Neuron (in vitro differentiated cells): ENCODE data around the gene CRADD.

Experiments used
- H2AFZ ChIP-seq: one replicate; pipeline ENCODE4 v1.6.1; 2013; ENCODE audit warnings: low read depth, mild to moderate bottlenecking, inconsistent platforms, low read length, moderate library complexity
- H3K27me3 ChIP-seq: one replicate; pipeline ENCODE4 v1.6.1; 2013; ENCODE audit warnings: low read length; ENCODE audit not compliant: insufficient read depth
- H3K36me3 ChIP-seq: one replicate; pipeline ENCODE4 v1.6.1; 2013; ENCODE audit warnings: low read length; ENCODE audit not compliant: insufficient read depth
- H3K4me1 ChIP-seq: one replicate; pipeline ENCODE4 v1.6.1; 2013; ENCODE audit warnings: low read length; ENCODE audit not compliant: insufficient read depth
- H3K4me3 ChIP-seq: 2 replicates; pipeline ENCODE4 v1.5.1; 2013; ENCODE audit warnings: mild to moderate bottlenecking, low read length, moderate library complexity
- H3K9me3 ChIP-seq: one replicate; pipeline ENCODE4 v1.6.1; 2013; ENCODE audit warnings: low read length

CRADD gene

DNA sequence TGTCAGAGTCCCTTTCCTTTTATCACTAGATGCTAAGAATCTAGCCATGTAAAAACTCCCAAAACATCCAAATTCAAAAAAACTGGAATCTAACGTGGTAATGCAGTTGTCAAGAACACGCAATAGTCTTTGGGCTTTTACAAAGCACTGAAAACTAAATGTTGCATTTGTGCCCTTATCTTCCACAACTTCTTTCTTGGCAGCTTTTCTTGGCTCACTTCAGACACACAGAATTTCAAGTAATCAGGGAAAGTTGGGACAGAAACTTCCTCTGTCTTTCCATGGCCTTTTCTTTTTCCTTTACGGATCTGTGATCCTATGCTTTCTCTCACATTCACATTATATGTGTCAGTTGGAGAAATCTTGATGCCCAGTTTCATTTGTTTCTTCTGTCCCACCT, 136.0 kb downstream of the CRADD start:
- H2AFZ ChIP-seq, result no peak overlapping the region
- no peaks in the 10 kb centered on the region for H3K9me3 ChIP-seq
- H3K4me1 ChIP-seq, result peaks cover 3% of the 10 kb centered on the region
- H3K27me3 ChIP-seq, result no peaks in the 10 kb centered on the region
- H3K36me3 ChIP-seq, result no peaks in the 10 kb centered on the region
- no peak overlapping the region for H3K4me3 ChIP-seq

DNA sequence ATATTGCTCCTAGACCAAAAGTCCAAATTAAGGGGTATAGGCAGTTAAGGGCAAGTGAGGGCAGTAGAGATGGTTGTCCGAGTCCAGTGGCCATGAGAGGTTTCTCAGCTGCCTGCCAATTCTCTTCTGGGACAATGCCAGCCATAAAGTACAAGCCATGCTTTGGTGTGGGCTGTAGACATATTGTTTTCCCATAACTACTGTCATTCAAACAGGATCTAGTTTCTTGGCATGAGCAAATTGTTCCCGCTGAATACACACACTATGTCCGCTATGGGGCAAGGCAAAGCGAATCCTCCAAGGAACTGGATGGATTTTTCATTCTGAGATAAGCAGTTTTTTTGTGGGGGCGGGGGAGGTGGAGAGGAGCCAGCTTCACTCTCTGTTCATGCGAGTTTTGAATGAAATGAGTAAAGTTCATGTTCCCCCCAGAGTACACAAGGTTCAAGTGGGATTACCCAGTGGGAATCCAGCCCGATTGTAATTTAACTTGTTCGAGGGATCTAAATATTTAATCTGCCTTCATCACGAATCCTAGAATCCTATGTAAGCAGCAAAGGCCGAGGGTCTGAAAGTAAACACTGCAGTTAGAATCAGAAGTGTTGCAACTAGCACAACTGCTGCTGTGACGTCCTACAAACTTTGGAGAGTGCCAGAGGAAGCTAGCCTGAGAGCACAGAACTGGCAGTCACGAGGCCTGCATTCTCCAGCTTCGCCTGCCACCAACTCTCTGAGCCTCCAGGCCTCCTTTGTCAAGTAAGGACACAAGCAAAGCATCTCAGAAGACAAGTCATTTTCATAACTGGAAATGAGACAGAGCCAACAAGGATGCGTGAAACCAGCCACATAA, 137.0 kb downstream of the CRADD start:
- H3K36me3 ChIP-seq, result no peaks in the 10 kb centered on the region
- H3K27me3 ChIP-seq, result no peaks in the 10 kb centered on the region
- peaks cover 3% of the 10 kb centered on the region for H3K4me1 ChIP-seq
- H3K4me3 ChIP-seq, result no peak overlapping the region
- no peak overlapping the region for H2AFZ ChIP-seq
- no peaks in the 10 kb centered on the region for H3K9me3 ChIP-seq

DNA sequence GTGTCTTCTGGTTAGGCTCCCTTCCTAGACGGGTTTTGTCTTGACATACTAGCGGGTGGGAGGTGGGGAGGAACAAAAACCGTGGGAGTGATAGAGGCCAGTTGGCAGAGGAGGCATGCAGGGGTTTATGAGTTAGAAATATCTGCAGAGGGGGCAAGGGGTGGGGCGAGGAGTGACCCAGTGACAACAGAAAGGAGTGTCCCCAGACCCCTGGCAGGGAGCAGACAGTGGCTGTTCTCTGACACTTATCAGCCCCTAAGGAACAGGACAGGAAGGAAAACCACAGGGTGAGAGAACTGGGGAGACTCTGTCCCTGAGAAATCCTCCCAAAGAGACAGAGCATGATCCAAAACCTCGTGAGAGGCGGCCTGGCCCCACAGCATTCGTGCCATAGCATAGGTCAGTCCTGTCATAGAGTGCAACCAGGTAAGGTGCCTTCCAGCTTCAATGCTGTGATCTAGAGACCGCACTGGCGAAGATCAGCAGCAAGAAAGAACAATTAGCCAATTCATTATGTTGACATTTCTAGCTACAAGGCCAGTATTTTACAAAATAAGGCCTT, 141.4 kb downstream of the CRADD start:
- Histone ChIP-seq H3K36me3 (no peaks in the 10 kb centered on the region), H3K4me1 (peaks cover 2% of the 10 kb centered on the region)

DNA sequence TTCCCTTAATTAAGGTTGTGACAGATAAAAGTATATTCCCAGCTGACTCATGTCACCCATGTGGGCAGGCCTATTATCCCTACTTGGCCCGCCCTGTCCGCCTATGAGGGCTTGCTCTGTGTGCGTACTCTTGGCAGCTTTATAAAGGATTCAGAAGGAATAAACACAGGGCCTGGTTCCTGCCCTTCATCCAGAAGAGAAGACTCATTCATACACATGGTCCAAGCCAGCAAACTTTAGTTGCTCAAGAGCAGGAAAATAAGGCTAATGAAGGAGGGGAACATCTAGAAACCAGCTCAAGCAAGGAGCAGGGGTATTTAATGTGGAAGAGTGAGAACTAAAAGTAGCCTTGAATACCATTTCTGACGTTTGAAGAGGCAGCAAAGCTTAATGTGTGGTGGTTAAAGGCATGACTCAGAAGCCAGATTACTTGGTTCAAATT, 141.9 kb downstream of the CRADD start:
- Histone ChIP-seq H2AFZ (no peak overlapping the region), H3K27me3 (no peaks in the 10 kb centered on the region), H3K4me3 (no peak overlapping the region), H3K4me1 (peaks cover 7% of the 10 kb centered on the region), H3K9me3 (no peaks in the 10 kb centered on the region), H3K36me3 (no peaks in the 10 kb centered on the region)

More for the DNA sequence above, 141.4 kb downstream of the CRADD start:
- Histone ChIP-seq H3K27me3 (no peaks in the 10 kb centered on the region), H3K9me3 (no peaks in the 10 kb centered on the region), H3K4me3 (no peak overlapping the region), H2AFZ (no peak overlapping the region)

DNA sequence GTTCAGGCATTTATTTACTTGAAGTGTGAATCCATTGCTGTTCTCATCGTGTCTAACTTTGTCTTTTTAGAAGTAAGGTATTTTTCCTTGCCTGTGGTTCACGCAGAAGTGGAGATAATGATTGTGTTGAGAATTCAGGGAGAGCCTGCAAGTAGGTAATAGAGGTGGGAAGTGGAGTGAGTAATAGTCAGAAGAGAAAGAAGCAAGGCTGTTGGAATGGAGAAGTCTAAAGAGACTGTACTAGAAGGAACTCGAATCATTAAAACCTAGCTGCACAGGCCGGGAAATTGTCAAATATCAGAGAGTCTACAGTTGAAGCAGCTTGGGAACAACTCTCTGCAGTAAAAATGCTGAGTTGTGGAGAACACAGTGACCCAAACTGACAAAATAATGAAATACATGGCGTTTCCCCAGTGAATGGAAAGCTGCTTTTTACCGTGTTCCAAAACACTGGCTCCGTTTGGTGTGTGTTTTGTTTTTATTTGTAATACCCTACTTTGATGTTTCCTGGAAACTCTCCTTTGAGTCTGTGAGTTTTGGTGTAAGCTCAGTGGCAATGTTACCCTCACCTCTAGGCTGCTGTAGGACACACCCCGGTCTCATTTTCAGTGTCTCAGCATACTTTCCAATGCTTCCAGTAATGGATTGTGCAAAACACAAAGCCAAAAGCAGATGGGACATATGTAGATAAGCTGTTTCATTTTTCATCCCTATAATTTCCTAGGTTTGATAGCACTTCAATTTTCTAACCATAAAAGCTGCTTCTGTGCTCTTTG, 146.6 kb downstream of the CRADD start:
- Histone ChIP-seq H2AFZ (no peak overlapping the region), H3K4me1 (peaks cover 26% of the 10 kb centered on the region), H3K36me3 (no peaks in the 10 kb centered on the region), H3K4me3 (no peak overlapping the region), H3K27me3 (no peaks in the 10 kb centered on the region), H3K9me3 (no peaks in the 10 kb centered on the region)

DNA sequence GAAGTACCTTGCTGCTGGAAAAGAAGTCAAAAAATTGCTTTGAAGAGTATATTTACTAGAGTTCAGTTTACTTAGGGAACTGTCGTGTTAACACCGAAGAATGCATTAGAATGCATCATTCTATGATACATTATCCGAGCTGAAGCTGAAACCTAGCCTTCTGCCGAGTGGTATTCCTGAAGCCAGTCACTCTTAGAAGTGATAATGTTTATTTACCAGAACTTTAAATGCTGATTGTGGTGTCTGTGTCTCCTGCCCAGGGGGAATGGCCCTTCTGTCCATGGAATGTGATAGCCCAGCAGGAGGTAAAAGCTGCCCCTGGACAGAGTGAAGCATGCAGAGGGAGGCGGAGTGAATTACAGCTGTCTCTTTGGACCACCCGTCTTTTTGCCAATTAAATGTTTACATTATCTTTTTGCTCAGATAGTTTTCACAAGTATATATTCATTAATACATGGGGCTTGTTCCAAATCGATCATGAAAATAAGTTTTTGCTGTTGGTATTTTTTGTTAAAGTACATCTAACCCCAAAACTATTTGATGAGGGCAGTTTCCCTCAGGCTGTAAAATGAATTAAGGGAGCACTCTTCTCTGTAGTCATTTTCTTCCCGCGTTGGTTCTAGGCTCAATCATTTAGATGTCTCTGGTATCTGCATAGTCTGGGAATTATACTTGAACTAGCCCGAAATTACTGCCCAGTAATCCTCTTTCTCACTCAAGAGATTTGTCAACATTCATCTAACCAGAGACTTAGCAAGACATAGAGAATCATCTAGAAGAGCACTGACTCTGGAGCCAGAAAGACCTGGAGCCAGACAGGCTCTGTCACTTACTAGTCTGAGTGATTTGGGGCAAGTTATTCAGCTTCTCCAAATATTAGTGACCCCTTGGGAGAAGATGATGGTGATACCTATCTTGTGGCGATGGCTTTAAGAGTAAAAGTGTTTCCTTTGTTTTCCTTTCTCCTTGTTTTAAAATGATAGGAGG, 147.6 kb downstream of the CRADD start:
- Histone ChIP-seq H3K36me3 (no peaks in the 10 kb centered on the region), H3K4me1 (peaks cover 32% of the 10 kb centered on the region), H3K4me3 (no peak overlapping the region), H2AFZ (no peak overlapping the region), H3K27me3 (no peaks in the 10 kb centered on the region), H3K9me3 (no peaks in the 10 kb centered on the region)

DNA sequence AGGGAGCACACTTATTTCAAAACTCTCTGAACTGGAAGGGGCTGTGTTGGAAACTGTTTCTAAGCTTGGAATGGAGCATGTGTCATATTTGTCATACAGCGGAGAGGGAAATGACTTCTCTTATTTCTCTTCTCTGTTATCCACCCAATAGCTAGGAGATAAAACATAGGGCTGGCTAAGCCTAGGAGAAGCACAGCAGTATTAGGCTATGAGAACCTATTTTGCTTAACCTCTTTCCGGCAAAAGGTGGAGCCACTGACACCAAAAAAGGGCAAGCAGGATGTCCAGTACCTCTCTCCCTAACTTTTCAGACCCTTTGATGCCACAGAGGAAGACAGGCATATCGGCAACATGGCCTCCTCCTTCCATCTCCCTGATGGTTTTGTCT, 148.3 kb downstream of the CRADD start:
- H3K36me3 ChIP-seq, result no peaks in the 10 kb centered on the region
- H2AFZ ChIP-seq, result no peak overlapping the region
- H3K9me3 ChIP-seq, result no peaks in the 10 kb centered on the region
- H3K27me3 ChIP-seq, result no peaks in the 10 kb centered on the region
- no peak overlapping the region for H3K4me3 ChIP-seq
- peaks cover 32% of the 10 kb centered on the region for H3K4me1 ChIP-seq

DNA sequence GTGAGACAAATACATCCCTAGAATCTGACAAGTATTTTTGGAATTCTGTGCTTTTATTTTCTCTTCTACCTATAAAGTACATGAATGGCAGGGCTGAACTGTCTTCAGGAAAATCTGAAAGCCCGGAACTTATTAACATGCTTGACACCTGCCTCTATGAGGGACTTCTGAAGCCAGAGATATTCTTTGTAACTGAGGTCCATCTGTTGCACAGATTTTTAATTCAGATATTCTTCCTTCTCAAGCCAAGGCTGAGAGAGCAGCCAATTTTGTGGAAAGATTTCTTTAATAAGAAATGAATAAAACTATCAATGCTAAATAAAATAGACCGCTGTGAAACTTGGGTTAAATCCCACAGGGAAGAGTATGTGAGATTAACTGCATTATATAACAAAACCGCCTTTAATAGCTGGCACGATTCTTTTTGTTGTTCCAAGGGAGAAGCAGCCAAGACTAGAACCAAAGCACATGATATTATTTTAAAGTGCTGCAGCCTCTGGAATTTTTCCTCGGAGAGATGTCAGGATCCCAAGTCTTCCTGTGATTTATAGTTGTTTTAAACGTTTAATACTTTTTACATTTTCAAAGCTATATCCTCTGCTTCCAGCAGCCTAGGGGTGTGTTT, 148.9 kb downstream of the CRADD start:
- H3K4me3 ChIP-seq, result no peak overlapping the region
- no peak overlapping the region for H2AFZ ChIP-seq
- peaks cover 32% of the 10 kb centered on the region for H3K4me1 ChIP-seq
- H3K36me3 ChIP-seq, result no peaks in the 10 kb centered on the region
- H3K9me3 ChIP-seq, result no peaks in the 10 kb centered on the region
- no peaks in the 10 kb centered on the region for H3K27me3 ChIP-seq

DNA sequence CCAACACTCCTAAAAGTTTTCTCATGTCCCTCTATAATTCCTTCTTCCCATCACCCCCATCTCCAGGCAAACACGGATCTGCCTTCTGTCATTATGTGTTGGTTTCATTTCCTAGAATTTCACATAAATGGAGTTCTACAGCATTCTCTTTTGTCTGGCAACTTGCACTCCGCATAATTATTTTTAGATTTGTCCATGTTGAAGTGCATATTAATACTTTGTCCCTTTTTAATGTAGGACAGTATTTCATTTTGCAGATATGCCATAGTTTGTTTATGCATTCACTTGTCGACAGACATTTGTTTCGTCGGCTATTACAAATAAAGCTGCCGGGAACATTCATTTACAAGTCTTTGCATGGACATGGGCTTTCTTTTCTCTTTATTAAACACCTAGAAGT, 150.0 kb downstream of the CRADD start:
- Histone ChIP-seq H3K4me3 (no peak overlapping the region), H2AFZ (no peak overlapping the region), H3K9me3 (no peaks in the 10 kb centered on the region), H3K4me1 (peaks cover 32% of the 10 kb centered on the region), H3K36me3 (no peaks in the 10 kb centered on the region), H3K27me3 (no peaks in the 10 kb centered on the region)

DNA sequence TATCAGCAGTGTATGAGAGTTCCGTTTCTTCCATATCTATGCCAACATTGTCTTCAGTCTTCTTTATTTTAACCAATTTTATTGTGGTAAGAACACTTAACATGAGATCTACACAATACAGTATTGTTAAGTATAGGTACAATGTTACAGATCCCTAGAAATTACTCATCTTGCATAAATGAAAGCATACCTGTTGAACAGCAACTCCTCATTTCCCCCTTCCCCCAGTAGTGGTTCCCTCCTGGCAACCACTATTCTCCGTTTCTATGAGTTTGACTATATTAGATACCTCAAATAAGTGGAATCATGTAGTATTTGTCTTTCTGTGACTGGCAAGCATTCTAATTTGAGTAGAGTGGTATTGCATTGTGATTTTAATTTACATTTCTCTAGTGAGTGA, 150.5 kb downstream of the CRADD start:
- Histone ChIP-seq H3K9me3 (no peaks in the 10 kb centered on the region), H3K4me1 (peaks cover 32% of the 10 kb centered on the region)

DNA sequence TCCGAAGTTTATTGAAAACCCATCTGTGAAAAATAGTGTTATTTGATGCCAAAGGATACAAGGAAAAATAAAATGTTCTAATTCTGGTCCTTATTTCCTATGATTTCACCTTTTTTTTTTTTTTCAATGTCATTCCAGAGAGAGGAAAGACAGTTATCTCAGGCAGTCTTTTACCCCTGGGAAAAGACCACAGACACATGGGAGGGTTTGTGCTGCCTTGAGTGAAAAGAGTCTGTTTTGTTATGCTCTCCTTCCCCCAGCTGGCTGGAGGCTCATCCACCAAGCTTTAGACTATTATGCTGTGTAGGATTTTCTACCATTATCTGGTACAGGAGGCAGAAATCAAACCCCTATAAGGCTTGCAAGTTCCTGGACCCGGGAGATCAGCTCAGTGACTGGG, 151.8 kb downstream of the CRADD start:
- no peak overlapping the region for H2AFZ ChIP-seq
- H3K4me1 ChIP-seq, result peaks cover 25% of the 10 kb centered on the region
- no peak overlapping the region for H3K4me3 ChIP-seq
- no peaks in the 10 kb centered on the region for H3K9me3 ChIP-seq
- no peaks in the 10 kb centered on the region for H3K27me3 ChIP-seq
- no peaks in the 10 kb centered on the region for H3K36me3 ChIP-seq

More for the DNA sequence above, 150.5 kb downstream of the CRADD start:
- no peaks in the 10 kb centered on the region for H3K27me3 ChIP-seq
- no peaks in the 10 kb centered on the region for H3K36me3 ChIP-seq
- no peak overlapping the region for H3K4me3 ChIP-seq
- no peak overlapping the region for H2AFZ ChIP-seq

DNA sequence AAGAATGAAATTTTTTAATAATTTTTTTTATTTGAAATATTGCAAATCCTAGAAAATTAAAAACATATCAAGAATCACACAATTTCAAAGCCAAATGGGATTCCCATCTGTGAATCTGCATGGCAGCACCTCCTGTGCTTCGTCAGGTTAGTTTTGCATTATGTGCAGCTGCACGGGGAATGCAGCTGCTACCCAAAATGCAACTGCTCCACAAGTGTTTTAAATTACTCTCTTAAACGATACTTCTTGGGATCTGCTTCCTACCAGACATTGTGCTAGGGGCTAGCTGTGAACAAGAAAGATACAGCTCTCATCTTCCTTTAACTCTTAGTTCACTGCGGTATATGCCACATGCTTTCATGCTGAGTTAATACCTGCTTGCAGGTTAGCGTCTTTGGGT, 154.2 kb downstream of the CRADD start:
- Histone ChIP-seq H3K27me3 (no peaks in the 10 kb centered on the region), H3K4me3 (no peak overlapping the region), H3K9me3 (peaks cover 4% of the 10 kb centered on the region), H3K36me3 (no peaks in the 10 kb centered on the region), H2AFZ (no peak overlapping the region), H3K4me1 (peaks cover 7% of the 10 kb centered on the region)
